GM18526 (cell line): ENCODE results near the gene CARNS1.

Experiments
- POLR2A ChIP-seq: IDR thresholded peaks from 3 replicates; pipeline ENCODE4 v1.6.1; 2011; ENCODE audit not compliant: insufficient read length; ENCODE audit errors: extremely low read depth

The CARNS1 gene

GRCh38 chr11:67373648-67374570 lies 41.6 kb upstream of the CARNS1 start:
- no peak for TF ChIP-seq POLR2A

DNA sequence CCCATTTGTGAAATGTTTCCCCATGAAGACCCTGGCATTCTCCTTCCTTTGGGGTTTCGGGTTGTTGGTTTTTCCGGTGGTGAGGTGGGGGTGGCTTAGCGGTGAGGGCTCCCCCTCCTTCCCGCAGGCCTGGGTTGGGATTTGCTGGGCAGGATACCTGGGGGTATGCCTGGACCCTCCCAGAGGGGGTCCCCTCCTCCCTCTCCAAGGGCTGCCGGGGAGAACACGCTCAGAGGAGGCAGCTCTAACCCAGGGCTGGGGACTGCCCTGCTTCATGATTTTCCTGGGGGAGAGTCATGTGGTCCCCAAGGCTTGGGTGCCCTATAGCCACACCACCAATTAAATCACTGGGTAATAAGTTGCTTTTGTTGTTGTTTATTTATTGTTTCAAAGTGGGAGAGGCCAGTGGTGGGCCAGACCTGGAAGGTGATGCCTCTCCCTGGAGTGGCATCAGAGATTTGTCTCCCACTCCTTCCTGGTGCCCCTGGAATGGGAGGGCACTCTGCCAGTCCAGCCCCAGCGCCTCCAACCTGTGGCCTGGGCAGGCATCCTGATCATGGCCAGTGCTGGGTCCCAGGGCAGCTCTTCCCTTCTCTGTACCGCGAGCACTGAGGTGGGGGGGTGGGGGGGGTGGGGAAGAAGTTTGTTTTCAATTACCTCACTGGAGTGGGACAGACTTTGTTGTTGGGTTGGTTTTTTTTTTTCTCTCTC lies 40.8 kb upstream of the CARNS1 start:
- TF ChIP-seq POLR2A, result no peak

GRCh38 chr11:67375320-67376055 lies 40.0 kb upstream of the CARNS1 start:
- TF ChIP-seq POLR2A, result no peak

- no peak for TF ChIP-seq POLR2A
These were observed 39.2 kb upstream of the CARNS1 start for GRCh38 chr11:67376063-67376820.

GRCh38 chr11:67376873-67377808 lies 38.3 kb upstream of the CARNS1 start:
- TF ChIP-seq POLR2A, result no peak

DNA sequence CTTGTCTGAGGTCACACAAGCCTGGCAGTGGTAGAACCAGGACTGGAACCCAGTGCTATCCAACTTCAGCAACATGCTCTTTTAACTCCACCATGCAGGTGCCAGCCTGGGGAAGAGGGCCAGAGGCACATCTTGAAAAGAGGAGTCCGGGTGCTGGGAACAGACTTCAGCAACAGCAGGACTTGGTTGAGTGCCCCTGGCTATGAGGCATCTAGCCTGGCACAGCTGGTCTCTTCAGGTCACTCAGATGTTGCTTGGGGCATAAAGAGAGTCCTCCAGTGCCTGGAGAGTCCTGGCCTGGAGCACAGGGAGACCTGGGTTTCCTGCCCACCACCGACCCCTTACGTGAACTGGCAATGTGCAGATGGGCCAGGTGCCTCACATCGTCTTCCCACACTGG lies 36.9 kb upstream of the CARNS1 start:
- TF ChIP-seq POLR2A, result no peak

DNA sequence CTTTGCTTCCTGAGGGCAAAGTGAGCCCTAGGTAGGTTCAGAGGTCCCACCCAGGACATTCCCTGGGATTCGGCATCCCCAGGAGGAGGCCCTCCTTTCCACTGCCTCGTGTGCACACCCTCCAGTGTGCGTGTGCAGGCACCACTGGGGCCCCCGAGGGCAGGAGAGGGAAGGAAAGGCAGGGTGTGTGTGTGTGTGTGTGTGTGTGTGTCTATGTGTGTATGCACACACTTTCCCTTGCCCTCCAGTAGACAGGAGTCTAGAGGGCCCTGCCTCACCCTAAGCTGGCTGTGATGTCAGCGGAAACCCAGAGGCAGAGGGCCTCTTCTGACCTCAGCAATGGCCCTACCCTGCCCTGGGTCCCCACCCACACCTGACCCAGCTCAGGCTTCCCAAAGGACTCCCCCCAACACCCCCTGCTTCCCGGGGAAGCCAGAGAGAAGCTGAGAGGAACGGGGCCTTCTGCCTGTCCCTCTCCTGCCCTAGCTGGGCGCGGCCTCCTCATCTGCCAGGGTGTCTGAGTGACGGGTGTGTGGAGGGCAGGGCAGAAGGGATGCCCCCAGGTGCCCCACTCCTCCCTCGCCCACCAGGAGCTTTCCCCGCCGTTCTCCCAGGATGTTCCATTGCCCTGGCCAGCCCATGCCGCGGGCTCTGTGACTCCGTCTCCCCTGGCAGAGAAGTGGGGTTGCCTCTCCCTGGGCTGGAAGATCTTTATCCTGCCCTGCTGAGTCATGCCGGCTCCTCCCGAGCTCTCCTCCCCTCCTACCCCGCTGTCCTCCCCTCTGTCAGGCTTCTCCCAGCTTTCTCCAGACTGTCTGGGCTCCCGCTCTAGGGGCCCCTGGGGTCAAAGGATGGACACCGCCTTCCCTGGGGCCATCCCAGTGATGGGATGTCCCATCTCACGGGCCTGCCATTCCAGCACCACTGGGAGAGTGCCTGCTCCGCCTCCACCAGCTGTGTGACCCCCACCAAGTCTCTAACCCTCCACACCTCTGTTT lies 36.1 kb upstream of the CARNS1 start:
- no peak for TF ChIP-seq POLR2A

DNA sequence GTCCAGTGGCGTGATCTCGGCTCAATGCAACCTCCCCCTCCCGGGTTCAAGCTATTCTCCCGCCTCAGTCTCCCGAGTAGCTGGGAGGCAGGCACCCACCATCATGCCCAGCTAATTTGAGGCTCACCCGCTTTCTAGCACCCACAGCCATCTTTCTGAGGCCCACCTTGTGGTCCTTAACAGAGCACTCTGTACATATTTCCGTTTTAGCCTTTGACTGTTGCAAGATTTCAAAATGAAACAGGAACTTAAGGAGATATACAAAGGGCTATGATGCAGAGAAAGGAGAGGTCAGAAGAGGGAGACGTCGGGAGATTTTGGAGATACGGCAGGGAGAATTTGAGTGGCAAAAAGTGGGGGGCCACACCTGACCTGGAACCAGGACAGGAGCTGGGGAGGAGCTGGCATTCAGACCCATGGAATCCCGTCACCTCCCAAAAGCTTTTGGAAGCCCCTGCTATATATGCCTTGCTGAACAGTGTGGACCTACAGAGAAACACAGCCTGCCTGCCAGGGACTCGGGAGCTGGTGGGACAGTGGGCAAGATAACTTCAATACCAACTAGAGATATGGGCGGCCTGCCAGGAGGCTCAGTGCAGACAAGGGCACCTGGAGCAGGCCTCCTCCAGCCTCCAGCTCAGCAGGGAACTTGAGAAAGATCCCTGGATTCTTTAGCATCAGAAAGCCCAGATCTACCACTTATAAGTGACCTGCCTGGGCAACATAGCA lies 34.1 kb upstream of the CARNS1 start:
- TF ChIP-seq POLR2A, result peak; percentile 25

DNA sequence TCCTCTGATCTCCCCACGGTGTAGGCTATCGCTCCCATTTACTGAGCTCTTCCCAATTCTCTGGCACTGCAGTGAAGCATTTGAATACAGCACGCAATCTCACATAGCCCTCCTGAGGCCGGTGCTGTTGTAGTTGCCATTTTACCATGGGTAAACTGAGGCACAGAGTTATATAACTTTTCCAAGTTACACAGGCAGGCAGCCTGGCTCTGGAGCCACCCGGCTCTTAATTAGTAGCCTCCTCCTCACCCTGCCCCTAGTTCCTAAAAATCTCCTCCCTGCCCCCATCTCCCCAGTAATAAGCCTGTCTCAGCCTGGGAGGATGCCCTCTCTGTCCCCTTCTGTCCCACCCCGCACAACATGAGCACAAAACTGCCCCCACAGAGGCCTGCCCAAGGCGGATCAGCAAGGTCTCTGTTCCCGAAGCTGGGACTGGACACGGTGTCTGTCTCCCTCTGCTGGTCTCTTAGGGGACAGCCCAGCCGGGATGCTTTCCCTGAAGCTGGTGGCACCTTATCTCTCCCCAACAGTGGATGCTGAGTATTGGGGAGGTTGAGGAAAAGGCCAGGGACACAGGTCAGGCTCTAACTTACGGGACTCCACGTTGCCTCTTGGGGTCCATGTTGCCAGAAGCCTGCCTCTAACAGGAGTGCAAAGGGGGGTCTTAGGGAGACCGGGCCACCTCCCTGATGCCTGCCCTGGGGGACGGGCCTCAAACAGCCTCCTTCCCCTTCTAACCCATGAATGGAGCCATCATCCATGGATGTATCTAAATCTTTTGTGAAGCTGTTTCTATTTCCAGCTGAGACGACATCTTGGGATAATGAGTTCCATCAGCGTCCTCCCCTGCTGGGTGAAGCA lies 33.0 kb upstream of the CARNS1 start:
- TF ChIP-seq POLR2A, result no peak

GRCh38 chr11:67384851-67385366 lies 30.6 kb upstream of the CARNS1 start:
- TF ChIP-seq POLR2A, result no peak

DNA sequence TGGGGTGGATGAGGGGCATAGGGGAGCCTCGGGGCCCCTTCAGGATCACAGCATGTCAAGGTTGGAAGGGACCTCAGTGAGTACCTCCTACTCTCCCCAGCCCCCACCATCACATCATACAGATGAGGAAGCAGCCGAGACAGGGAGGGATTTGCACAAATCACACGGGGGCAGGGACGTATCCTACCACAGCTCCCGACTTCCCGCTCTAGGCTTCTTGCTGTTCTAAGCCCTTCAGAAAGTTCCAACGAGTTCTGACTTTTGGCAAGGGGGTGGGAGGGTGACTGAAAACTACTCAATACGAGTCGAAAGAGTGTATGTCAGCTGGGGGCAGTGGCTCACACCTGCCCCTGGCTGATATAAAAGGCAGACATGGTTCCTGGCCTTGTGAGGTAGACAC lies 28.4 kb upstream of the CARNS1 start:
- TF ChIP-seq POLR2A, result no peak
